Ovary (tissue), 9 donors: ENCODE results near the gene WASL. TPM values are rescaled to one million over a fixed set of nuclear protein-coding genes. Genes with fewer than 3 reads are reported as not detected.

ENCODE experiments used
- DNase-seq, 5 donors: peaks; one replicate each; pipeline ENCODE4 v3.0.0-alpha.2; 2019 to 2020
- H3K27ac ChIP-seq, 2 donors: fragments of 200-600 bp; one replicate each; pipeline versions ENCODE4 v1.5.1 to v1.8.0; 2019 to 2022
- H3K27me3 ChIP-seq: fragments of 200-600 bp; one replicate; pipeline ENCODE4 v1.8.0; 2022
- H3K36me3 ChIP-seq: fragments of 200-600 bp; sonication (generic); one replicate; pipeline ENCODE4 v1.5.1; 2019
- H3K4me1 ChIP-seq: one replicate; pipeline ENCODE4 v1.8.1; 2013; ENCODE audit warnings: mild to moderate bottlenecking, moderate library complexity; ENCODE audit not compliant: insufficient read depth
- H3K4me3 ChIP-seq: fragments of 200-600 bp; sonication (generic); one replicate; pipeline ENCODE4 v1.5.1; 2017
- H3K9me3 ChIP-seq, 2 donors: fragments of 200-600 bp in 1 of 2; sonication (generic) in 1 of 2; one replicate each; pipeline versions ENCODE4 v1.5.1 to v1.8.1; 2013 to 2019; ENCODE audit warnings: mild to moderate bottlenecking in 1 of 2, moderate library complexity in 1 of 2
- EP300 ChIP-seq: sonication (generic); formaldehyde crosslinking; IDR thresholded peaks from one replicate; pipeline ENCODE4 v1.6.1; 2017; ENCODE audit warnings: antibody characterized with exemption
- POLR2A ChIP-seq: fragments of 450-650 bp; IDR thresholded peaks from one replicate; pipeline ENCODE4 v1.6.1; 2017; ENCODE audit warnings: antibody characterized with exemption, mild to moderate bottlenecking, moderate library complexity
- WGBS, 3 donors: extraction: QIAGEN DNeasy Blood & Tissue Kit in 1 of 3; methylation state at CpG; one replicate each; pipeline versions ENCODE4 v1.1.5 to v1.1.7; 2013 to 2017; 5-methylcytosine and 5-hydroxymethylcytosine counted together
- intact Hi-C, 4 donors: fragments of 100-400 bp; cut with DNase I; formaldehyde crosslinking; loops; one replicate each; pipeline versions ENCODE4 v1.11.0 to v1.15.1; 2022 to 2023
- polyA plus RNA-seq, 2 donors: library from polyadenylated mRNA; stranded (reverse); fragments of 200-250 nt in 1 of 2; fragments of 350-450 nt in 1 of 2; fragmentation: Illumina TruSeq in 1 of 2; extraction: RNeasy Lipid Tissue Mini Kit (QIAGEN cat#74804) in 1 of 2; gene quantifications; one replicate each; pipeline ENCODE4 v1.2.3, GENCODE V29; 2013 to 2014
- total RNA-seq, 7 donors: library from RNA; depleted of rRNA in 2 of 7; stranded (reverse); fragments of >200 nt in 2 of 7; fragmentation: NEBNext Ultra II Directional in 3 of 7; extraction: Animal tissue kit (Norgen Biotek cat#: 25700) in 3 of 7; gene quantifications; one replicate each; pipeline versions ENCODE4 v1.1.0 to v1.2.4, GENCODE V29; 2016 to 2023
- TF ChIP-seq, protein P1 (sequence below), 3 donors: fragments of 450-650 bp in 2 of 3; fragments of 200-600 bp in 1 of 3; IDR thresholded peaks; one replicate each; pipeline versions ENCODE4 v1.5.1 to v1.8.0; 2016 to 2022; ENCODE audit warnings: antibody characterized with exemption in 3 of 3, mild to moderate bottlenecking in 1 of 3
- donor health status: DM: no; HTN: no; CAD: no; lungs with moderate emphysema.
- donor health status: DM: no; HTN: no; CAD: no.
- donor health status: Bipolar disorder and iron deficiency.
- donor health status: DM: yes; HTN: yes; CAD: no.
- donor health status: DM: no; HTN: no; CAD: no.
- donor health status: DM: yes; HTN: yes; CAD: no.

Gene WASL
- total and polyA plus RNA-seq, 9 donors = 29.1 to 71.5 (median 45.0) TPM

DNA sequence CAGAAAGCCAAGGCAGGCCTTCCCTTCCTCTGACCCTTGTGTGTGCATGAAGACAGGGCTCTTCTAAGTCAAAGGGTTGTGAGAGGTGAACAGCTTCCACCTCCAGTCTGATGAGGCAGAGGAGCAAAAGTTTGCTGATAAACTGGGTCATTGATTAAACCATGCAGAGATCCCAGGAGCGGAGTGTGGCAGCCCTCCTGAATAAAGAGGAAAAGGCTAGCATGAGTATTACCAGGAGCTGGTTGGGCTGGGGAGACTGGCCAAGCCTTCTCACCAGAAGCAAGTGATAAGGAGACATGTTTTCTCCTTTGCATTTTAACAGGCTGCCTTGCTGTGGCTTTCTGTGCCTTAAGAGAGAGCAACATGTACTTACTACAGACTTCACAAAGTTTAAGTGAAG lies 82.9 kb downstream of the WASL start:
- DNase-seq = no peak
- intact Hi-C loops = no loop called here
- WGBS, 3 donors = 15 to 30% (median 30%) methylated on average over 1 of the region's 1 CpG

DNA sequence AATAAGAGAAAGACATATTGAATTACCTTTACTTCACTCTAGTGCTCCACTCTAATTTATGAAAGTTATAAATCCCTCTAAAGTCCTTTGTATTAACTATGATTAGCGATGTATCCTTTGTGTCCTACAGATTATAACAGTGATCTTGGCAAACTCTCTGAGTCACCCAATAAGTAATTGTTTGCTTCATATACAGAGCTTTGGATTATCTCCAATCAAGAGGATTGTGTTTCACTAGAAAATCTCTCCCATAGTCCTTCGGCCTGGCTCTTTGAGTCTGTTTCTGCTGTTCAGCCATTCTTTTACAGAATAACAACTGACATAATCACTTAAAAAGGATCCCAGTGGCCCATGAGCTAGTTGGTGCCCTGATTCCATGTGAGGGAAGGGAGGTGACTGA lies 83.6 kb downstream of the WASL start:
- H3K4me3 ChIP-seq = no peak overlapping the region
- DNase-seq = no peak
- H3K27ac ChIP-seq = no peak overlapping the region
- no peaks in the 10 kb centered on the region for H3K4me1 ChIP-seq
- intact Hi-C loops = no loop called here
- H3K9me3 ChIP-seq = no peaks in the 10 kb centered on the region
- H3K36me3 ChIP-seq = no peaks in the 10 kb centered on the region
- WGBS, 3 donors = 87 to 95% (median 89%) methylated on average over 2 of the region's 2 CpGs
- TF ChIP-seq POLR2A (no peak), EP300 (no peak)
- TF ChIP-seq, protein P1, sequence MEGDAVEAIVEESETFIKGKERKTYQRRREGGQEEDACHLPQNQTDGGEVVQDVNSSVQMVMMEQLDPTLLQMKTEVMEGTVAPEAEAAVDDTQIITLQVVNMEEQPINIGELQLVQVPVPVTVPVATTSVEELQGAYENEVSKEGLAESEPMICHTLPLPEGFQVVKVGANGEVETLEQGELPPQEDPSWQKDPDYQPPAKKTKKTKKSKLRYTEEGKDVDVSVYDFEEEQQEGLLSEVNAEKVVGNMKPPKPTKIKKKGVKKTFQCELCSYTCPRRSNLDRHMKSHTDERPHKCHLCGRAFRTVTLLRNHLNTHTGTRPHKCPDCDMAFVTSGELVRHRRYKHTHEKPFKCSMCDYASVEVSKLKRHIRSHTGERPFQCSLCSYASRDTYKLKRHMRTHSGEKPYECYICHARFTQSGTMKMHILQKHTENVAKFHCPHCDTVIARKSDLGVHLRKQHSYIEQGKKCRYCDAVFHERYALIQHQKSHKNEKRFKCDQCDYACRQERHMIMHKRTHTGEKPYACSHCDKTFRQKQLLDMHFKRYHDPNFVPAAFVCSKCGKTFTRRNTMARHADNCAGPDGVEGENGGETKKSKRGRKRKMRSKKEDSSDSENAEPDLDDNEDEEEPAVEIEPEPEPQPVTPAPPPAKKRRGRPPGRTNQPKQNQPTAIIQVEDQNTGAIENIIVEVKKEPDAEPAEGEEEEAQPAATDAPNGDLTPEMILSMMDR (IDR thresholded peaks at IDR 0.05) = no peak
- H3K27me3 ChIP-seq = no peaks in the 10 kb centered on the region

More for the DNA sequence above, 82.9 kb downstream of the WASL start:
- H3K4me3 ChIP-seq = no peak overlapping the region
- TF ChIP-seq POLR2A (no peak), EP300 (no peak)
- TF ChIP-seq, protein P1 (IDR thresholded peaks at IDR 0.05) = no peak
- no peaks in the 10 kb centered on the region for H3K27me3 ChIP-seq
- no peaks in the 10 kb centered on the region for H3K4me1 ChIP-seq
- no peaks in the 10 kb centered on the region for H3K9me3 ChIP-seq
- no peaks in the 10 kb centered on the region for H3K36me3 ChIP-seq
- H3K27ac ChIP-seq = no peak overlapping the region

DNA sequence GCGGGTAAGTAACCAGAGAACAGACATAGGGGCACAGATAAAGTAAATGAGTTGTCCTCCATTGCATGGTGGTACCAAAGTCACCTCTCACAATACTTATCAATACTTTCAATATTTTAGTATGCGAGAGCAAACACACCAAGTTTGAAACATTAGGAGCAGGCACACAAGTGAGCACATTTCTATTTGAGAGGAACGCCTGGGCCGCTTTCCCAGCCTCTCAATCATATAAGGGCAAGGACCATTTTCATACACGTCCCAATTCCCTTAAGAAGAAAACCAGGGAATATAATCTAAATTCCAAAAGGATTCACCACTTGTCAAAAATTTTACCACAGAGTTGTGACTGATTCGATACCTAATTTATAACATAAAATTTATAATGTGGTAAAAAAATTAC lies 85.6 kb downstream of the WASL start:
- H3K36me3 ChIP-seq = no peaks in the 10 kb centered on the region
- no peak for TF ChIP-seq POLR2A
- TF ChIP-seq, protein P1 (IDR thresholded peaks at IDR 0.05) = no peak
- no peak for TF ChIP-seq EP300
- H3K27me3 ChIP-seq = no peaks in the 10 kb centered on the region
- no peaks in the 10 kb centered on the region for H3K9me3 ChIP-seq
- no peak overlapping the region for H3K27ac ChIP-seq
- WGBS, 3 donors = 94 to 96% (median 96%) methylated on average over 6 of the region's 6 CpGs
- no peak overlapping the region for H3K4me3 ChIP-seq
- no peaks in the 10 kb centered on the region for H3K4me1 ChIP-seq
- intact Hi-C loops = no loop called here
- DNase-seq = no peak

DNA sequence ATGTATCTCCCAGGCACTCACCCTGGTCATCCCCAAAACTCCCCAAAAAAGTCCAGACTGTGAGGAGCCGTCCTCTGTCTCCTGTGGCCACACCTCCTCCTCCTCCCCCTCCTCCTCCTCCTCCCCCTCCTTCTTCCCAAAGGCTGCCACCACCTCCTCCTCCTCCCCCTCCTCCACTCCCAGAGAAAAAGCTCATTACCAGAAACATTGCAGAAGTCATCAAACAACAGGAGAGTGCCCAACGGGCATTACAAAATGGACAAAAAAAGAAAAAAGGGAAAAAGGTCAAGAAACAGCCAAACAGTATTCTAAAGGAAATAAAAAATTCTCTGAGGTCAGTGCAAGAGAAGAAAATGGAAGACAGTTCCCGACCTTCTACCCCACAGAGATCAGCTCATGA lies 86.0 kb downstream of the WASL start:
- TF ChIP-seq POLR2A (no peak), EP300 (no peak)
- TF ChIP-seq, protein P1 (IDR thresholded peaks at IDR 0.05) = no peak
- H3K36me3 ChIP-seq = no peaks in the 10 kb centered on the region
- DNase-seq = no peak
- H3K27ac ChIP-seq = no peak overlapping the region
- H3K9me3 ChIP-seq = no peaks in the 10 kb centered on the region
- no peaks in the 10 kb centered on the region for H3K27me3 ChIP-seq
- H3K4me3 ChIP-seq = no peak overlapping the region
- H3K4me1 ChIP-seq = no peaks in the 10 kb centered on the region
- intact Hi-C loops = no loop called here
- 42 to 61% (median 47%) methylated on average over 3 of the region's 3 CpGs for WGBS, 3 donors

DNA sequence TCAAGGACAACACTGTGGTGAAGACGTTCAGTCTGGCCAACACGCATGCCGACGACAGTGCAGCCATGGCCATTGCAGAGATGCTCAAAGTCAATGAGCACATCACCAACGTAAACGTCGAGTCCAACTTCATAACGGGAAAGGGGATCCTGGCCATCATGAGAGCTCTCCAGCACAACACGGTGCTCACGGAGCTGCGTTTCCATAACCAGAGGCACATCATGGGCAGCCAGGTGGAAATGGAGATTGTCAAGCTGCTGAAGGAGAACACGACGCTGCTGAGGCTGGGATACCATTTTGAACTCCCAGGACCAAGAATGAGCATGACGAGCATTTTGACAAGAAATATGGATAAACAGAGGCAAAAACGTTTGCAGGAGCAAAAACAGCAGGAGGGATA lies 86.5 kb downstream of the WASL start:
- Histone ChIP-seq H3K27me3 (no peaks in the 10 kb centered on the region), H3K27ac (no peak overlapping the region), H3K4me3 (no peak overlapping the region), H3K9me3 (no peaks in the 10 kb centered on the region), H3K36me3 (no peaks in the 10 kb centered on the region), H3K4me1 (no peaks in the 10 kb centered on the region)
- WGBS, 3 donors = 90 to 92% (median 91%) methylated on average over 15 of the region's 15 CpGs
- TF ChIP-seq EP300 = no peak
- TF ChIP-seq, protein P1 (IDR thresholded peaks at IDR 0.05) = no peak
- DNase-seq = no peak
- intact Hi-C loops = no loop called here
